Naive B cell (primary cell): ENCODE results near the gene STING1. TPM values are rescaled to one million over a fixed set of nuclear protein-coding genes. Genes with fewer than 3 reads are reported as not detected.
"Not testable (repeated sequence)": the region's sequence is repeated elsewhere in the genome, so short reads cannot be mapped to it uniquely, and the experiment has no call there.

Source experiments
- ATAC-seq, 2 donors: fragments of 150-1000 bp; cut with Tn5 transposase; 2 replicates each; pipeline ENCODE4 v1.10.0; 2021; ENCODE audit warnings: low read depth in 2 of 2, mild to moderate bottlenecking in 2 of 2, moderate library complexity in 2 of 2
- DNase-seq: peaks from one replicate; pipeline ENCODE4 v3.0.0; 2022
- H3K27ac Mint-ChIP-seq, 6 donors: one replicate each; pipeline ENCODE4 v1.8.0; 2020 to 2022; ENCODE audit warnings: mild to moderate bottlenecking in 6 of 6, mixed read lengths in 6 of 6, moderate library complexity in 5 of 6, inconsistent platforms in 2 of 6
- H3K27me3 Mint-ChIP-seq, 3 donors: one replicate each; pipeline ENCODE4 v1.8.0; 2021 to 2022; ENCODE audit warnings: mixed read lengths in 3 of 3, mild to moderate bottlenecking in 1 of 3
- H3K36me3 Mint-ChIP-seq, 2 donors: one replicate each; pipeline ENCODE4 v1.8.0; 2020 to 2022; ENCODE audit warnings: mixed read lengths in 2 of 2, inconsistent platforms in 1 of 2, mild to moderate bottlenecking in 1 of 2
- H3K4me1 Mint-ChIP-seq, 3 donors: one replicate each; pipeline ENCODE4 v1.8.0; 2020 to 2022; ENCODE audit warnings: mixed read lengths in 3 of 3, inconsistent platforms in 1 of 3, mild to moderate bottlenecking in 1 of 3, moderate library complexity in 1 of 3
- H3K4me3 Mint-ChIP-seq, 8 donors: one replicate each; pipeline ENCODE4 v1.8.0; 2020 to 2022; ENCODE audit warnings: mild to moderate bottlenecking in 8 of 8, mixed read lengths in 8 of 8, moderate library complexity in 8 of 8, inconsistent platforms in 2 of 8
- H3K9me3 Mint-ChIP-seq, 7 donors: one replicate each; pipeline ENCODE4 v1.8.0; 2020 to 2022; ENCODE audit warnings: mixed read lengths in 7 of 7, mild to moderate bottlenecking in 5 of 7, inconsistent platforms in 2 of 7, moderate library complexity in 1 of 7
- polyA plus RNA-seq, 6 donors: library from polyadenylated mRNA; unstranded; fragments of 300-500 nt; fragmentation: Illumina TruSeq; gene quantifications; one replicate each; pipeline ENCODE4 v1.2.3, GENCODE V29; 2021; ENCODE audit warnings: low read depth in 6 of 6

STING1 gene
- polyA plus RNA-seq, 6 donors from 2014 or later: 0.32 to 3.1 (median 0.81) TPM

- H3K4me3 Mint-ChIP-seq: peak overlapping the region in 1 of 8 donors; percentile 15
- H3K36me3 Mint-ChIP-seq: no peaks in the 10 kb centered on the region
- DNase-seq (no peak), ATAC-seq (peak in 1 of 2 donors; percentile 39)
- no peak overlapping the region for H3K27ac Mint-ChIP-seq
- no peaks in the 10 kb centered on the region for H3K27me3 Mint-ChIP-seq
- peaks cover 0 to 11% (median 8%) of the 10 kb centered on the region in 3 donors for H3K4me1 Mint-ChIP-seq
- no peaks in the 10 kb centered on the region for H3K9me3 Mint-ChIP-seq
These were observed 10.2 kb upstream of the STING1 start for GRCh38 chr5:139492700-139493192.

- ATAC-seq: no peak
- Mint-ChIP-seq H3K4me1 (peaks cover 0 to 13% (median 8%) of the 10 kb centered on the region in 3 donors), H3K27ac (peak overlapping the region in 3 of 6 donors; percentile 70 to 88 (median 73)), H3K4me3 (no peak overlapping the region), H3K36me3 (no peaks in the 10 kb centered on the region), H3K9me3 (no peaks in the 10 kb centered on the region), H3K27me3 (no peaks in the 10 kb centered on the region)
- no peak for DNase-seq
These were observed 5.7 kb upstream of the STING1 start for GRCh38 chr5:139488260-139488659.

- no peak overlapping the region for H3K27ac Mint-ChIP-seq
- no peaks in the 10 kb centered on the region for H3K27me3 Mint-ChIP-seq
- ATAC-seq: no peak
- no peaks in the 10 kb centered on the region for H3K9me3 Mint-ChIP-seq
- H3K36me3 Mint-ChIP-seq: no peaks in the 10 kb centered on the region
- no peak for DNase-seq
- peaks cover 13 to 22% (median 18%) of the 10 kb centered on the region in 3 donors for H3K4me1 Mint-ChIP-seq
- no peak overlapping the region for H3K4me3 Mint-ChIP-seq
These were observed 3.6 kb upstream of the STING1 start for GRCh38 chr5:139486201-139486600.

GRCh38 chr5:139482890-139483208 is 291 bp upstream of the STING1 start:
- ATAC-seq: not testable (repeated sequence)

GRCh38 chr5:139481580-139482049 is 943 bp downstream of the STING1 start:
- no peaks in the 10 kb centered on the region for H3K9me3 Mint-ChIP-seq
- no peak for DNase-seq
- no peaks in the 10 kb centered on the region for H3K36me3 Mint-ChIP-seq
- H3K27ac Mint-ChIP-seq: peak overlapping the region in 3 of 6 donors; percentile 64 to 76 (median 67)
- peak overlapping the region in 7 of 8 donors; percentile 37 to 84 (median 57) for H3K4me3 Mint-ChIP-seq
- peak; percentile 17 to 24 for ATAC-seq
- peaks cover 0 to 7% (median 0%) of the 10 kb centered on the region in 3 donors for H3K27me3 Mint-ChIP-seq
- peaks cover 13 to 24% (median 21%) of the 10 kb centered on the region in 3 donors for H3K4me1 Mint-ChIP-seq

More at GRCh38 chr5:139482890-139483208, 291 bp upstream of the STING1 start:
- DNase-seq, H3K36me3 Mint-ChIP-seq, H3K27me3 Mint-ChIP-seq, H3K9me3 Mint-ChIP-seq: not testable (repeated sequence)
- peaks cover 13 to 24% (median 21%) of the 10 kb centered on the region in 3 donors for H3K4me1 Mint-ChIP-seq
- H3K27ac Mint-ChIP-seq: peak overlapping the region in 1 of 6 donors; percentile 76
- H3K4me3 Mint-ChIP-seq: peak overlapping the region in 7 of 8 donors; percentile 24 to 84 (median 70)

GRCh38 chr5:139481122-139481533 is 1.4 kb downstream of the STING1 start:
- H3K36me3 Mint-ChIP-seq: no peaks in the 10 kb centered on the region
- peak overlapping the region in 1 of 6 donors; percentile 82 for H3K27ac Mint-ChIP-seq
- peak overlapping the region in 1 of 8 donors; percentile 47 for H3K4me3 Mint-ChIP-seq

GRCh38 chr5:139479729-139480128 is 2.8 kb downstream of the STING1 start:
- H3K36me3 Mint-ChIP-seq, ATAC-seq, DNase-seq, H3K9me3 Mint-ChIP-seq, H3K27ac Mint-ChIP-seq, H3K4me3 Mint-ChIP-seq: not testable (repeated sequence)
- Mint-ChIP-seq H3K27me3 (peaks cover 10 to 18% (median 12%) of the 10 kb centered on the region in 3 donors), H3K4me1 (peaks cover 21 to 35% (median 28%) of the 10 kb centered on the region in 3 donors)

More at GRCh38 chr5:139481122-139481533, 1.4 kb downstream of the STING1 start:
- peaks cover 13 to 24% (median 21%) of the 10 kb centered on the region in 3 donors for H3K4me1 Mint-ChIP-seq
- ATAC-seq (no peak), DNase-seq (no peak)
- H3K9me3 Mint-ChIP-seq: no peaks in the 10 kb centered on the region
- H3K27me3 Mint-ChIP-seq: peaks cover 0 to 7% (median 0%) of the 10 kb centered on the region in 3 donors

GRCh38 chr5:139478657-139479423 is 3.7 kb downstream of the STING1 start:
- ATAC-seq, H3K36me3 Mint-ChIP-seq, DNase-seq, H3K9me3 Mint-ChIP-seq: not testable (repeated sequence)
- peak overlapping the region in 1 of 8 donors; percentile 47 for H3K4me3 Mint-ChIP-seq
- H3K27me3 Mint-ChIP-seq: peaks cover 10 to 27% (median 16%) of the 10 kb centered on the region in 3 donors
- H3K4me1 Mint-ChIP-seq: peaks cover 21 to 36% (median 27%) of the 10 kb centered on the region in 3 donors
- peak overlapping the region in 1 of 6 donors; percentile 36 for H3K27ac Mint-ChIP-seq

GRCh38 chr5:139475865-139476617 is 6.5 kb downstream of the STING1 start:
- no peaks in the 10 kb centered on the region for H3K9me3 Mint-ChIP-seq
- H3K36me3 Mint-ChIP-seq: no peaks in the 10 kb centered on the region
- ATAC-seq (no peak), DNase-seq (no peak)
- no peak overlapping the region for H3K27ac Mint-ChIP-seq
- H3K27me3 Mint-ChIP-seq: peaks cover 13 to 50% (median 38%) of the 10 kb centered on the region in 3 donors
- H3K4me1 Mint-ChIP-seq: peaks cover 9 to 20% (median 14%) of the 10 kb centered on the region in 3 donors
- H3K4me3 Mint-ChIP-seq: no peak overlapping the region

- no peak overlapping the region for H3K27ac Mint-ChIP-seq
- H3K4me1 Mint-ChIP-seq: peaks cover 15 to 24% (median 19%) of the 10 kb centered on the region in 3 donors
- H3K9me3 Mint-ChIP-seq: no peaks in the 10 kb centered on the region
- H3K36me3 Mint-ChIP-seq: no peaks in the 10 kb centered on the region
- peaks cover 13 to 49% (median 38%) of the 10 kb centered on the region in 3 donors for H3K27me3 Mint-ChIP-seq
- ATAC-seq: peak; percentile 35 to 47
- no peak for DNase-seq
- peak overlapping the region in 3 of 8 donors; percentile 4 to 59 (median 29) for H3K4me3 Mint-ChIP-seq
These were observed 7.4 kb downstream of the STING1 start for GRCh38 chr5:139474890-139475791.

- Mint-ChIP-seq H3K4me1 (peaks cover 15 to 24% (median 19%) of the 10 kb centered on the region in 3 donors), H3K9me3 (no peaks in the 10 kb centered on the region), H3K27me3 (peaks cover 17 to 49% (median 45%) of the 10 kb centered on the region in 3 donors), H3K4me3 (no peak overlapping the region), H3K27ac (no peak overlapping the region), H3K36me3 (no peaks in the 10 kb centered on the region)
- ATAC-seq (no peak), DNase-seq (no peak)
These were observed 9.0 kb downstream of the STING1 start for GRCh38 chr5:139473565-139473964.

- Mint-ChIP-seq H3K4me3 (no peak overlapping the region), H3K9me3 (no peaks in the 10 kb centered on the region), H3K4me1 (peaks cover 15 to 24% (median 19%) of the 10 kb centered on the region in 3 donors), H3K27ac (no peak overlapping the region), H3K27me3 (peaks cover 17 to 49% (median 46%) of the 10 kb centered on the region in 3 donors), H3K36me3 (no peaks in the 10 kb centered on the region)
- DNase-seq: no peak
- no peak for ATAC-seq
These were observed 9.5 kb downstream of the STING1 start for GRCh38 chr5:139473105-139473504.
